Stimulated activated CD4-positive, alpha-beta T cell treated with anti-CD3 and anti-CD28 coated beads, Interleukin-2, amount 100 ng/mL, for 24 hours (primary cell): ENCODE data around the gene MAPK8IP1.
A peak's percentile ranks its signal among the peaks of the same experiment; 100 is the strongest.

Experiments used
- DNase-seq, 2 donors: peaks; one replicate each; pipeline ENCODE4 v3.0.0-alpha.2; 2020

MAPK8IP1 gene

GRCh38 chr11:45913514-45913913 lies 28.1 kb downstream of the MAPK8IP1 start:
- DNase-seq = no peak

GRCh38 chr11:45913942-45914635 lies 28.6 kb downstream of the MAPK8IP1 start:
- DNase-seq = no peak

- DNase-seq = no peak
Measured at GRCh38 chr11:45915446-45915845, 30.0 kb downstream of the MAPK8IP1 start.

GRCh38 chr11:45917286-45917622 lies 31.8 kb downstream of the MAPK8IP1 start:
- no peak for DNase-seq

GRCh38 chr11:45917623-45918330 lies 32.3 kb downstream of the MAPK8IP1 start, which contains the start of gene PEX16:
TSS of gene PEX16 (minus strand) at chr11:45917877. CDS start at chr11:45917811, 66 bp downstream.
- DNase-seq = peak; percentile 94 to 95

GRCh38 chr11:45918331-45918941 lies 33.0 kb downstream of the MAPK8IP1 start:
- DNase-seq = peak; percentile 72 to 77

GRCh38 chr11:45918962-45919675 lies 33.7 kb downstream of the MAPK8IP1 start:
- no peak for DNase-seq

GRCh38 chr11:45919806-45920530 lies 34.5 kb downstream of the MAPK8IP1 start:
- DNase-seq = no peak

- no peak for DNase-seq
Measured at GRCh38 chr11:45920531-45921477, 35.4 kb downstream of the MAPK8IP1 start.

- no peak for DNase-seq
Measured at GRCh38 chr11:45921561-45922424, 36.3 kb downstream of the MAPK8IP1 start.

- no peak for DNase-seq
Measured at GRCh38 chr11:45922425-45923082, 37.1 kb downstream of the MAPK8IP1 start, which contains the start of gene LARGE2. TSS of gene LARGE2 (plus strand) at chr11:45922656. CDS start at chr11:45922883, 227 bp downstream.

- DNase-seq = no peak
Measured at GRCh38 chr11:45924036-45924915, 38.8 kb downstream of the MAPK8IP1 start.

- DNase-seq = no peak
Measured at GRCh38 chr11:45924927-45925326, 39.5 kb downstream of the MAPK8IP1 start.

GRCh38 chr11:45925550-45925949 lies 40.1 kb downstream of the MAPK8IP1 start:
- no peak for DNase-seq

GRCh38 chr11:45926001-45926401 lies 40.5 kb downstream of the MAPK8IP1 start:
- no peak for DNase-seq

GRCh38 chr11:45926536-45927331 lies 41.3 kb downstream of the MAPK8IP1 start:
- no peak for DNase-seq

- no peak for DNase-seq
Measured at GRCh38 chr11:45927332-45927683, 41.9 kb downstream of the MAPK8IP1 start.
